GM12878 (cell line): ENCODE results near the gene LBH. TPM values are rescaled to one million over a fixed set of nuclear protein-coding genes. Genes with fewer than 3 reads are reported as not detected.
A peak's percentile ranks its signal among the peaks of the same experiment; 100 is the strongest.

Experiments
- ATAC-seq: fragments of 200-7000 bp; cut with Tn5 transposase; 3 replicates; pipeline ENCODE4 v1.9.1; 2020; ENCODE audit warnings: mild to moderate bottlenecking, moderate library complexity
- BruUV-seq: library from RNA; stranded (reverse); fragments of 400-500 nt; replicated peaks from 2 replicates; lab custom pipeline; 2021; lab: Mats Ljungman, UMichigan
- CTCF ChIA-PET: fragments of 300-600 bp; sonication (Branson Sonifier 250); formaldehyde crosslinking; extraction: SDS; loops from one replicate; lab custom pipeline; 2021; ENCODE audit warnings: inconsistent platforms; lab: Yijun Ruan, JAX
- POLR2A ChIA-PET: fragments of 350-600 bp; formaldehyde crosslinking; extraction: SDS; loops from one replicate; lab custom pipeline; 2021; ENCODE audit warnings: inconsistent platforms; lab: Charles Lee
- RAD21 ChIA-PET: fragments of 300-600 bp; sonication (Branson Sonifier 250); formaldehyde crosslinking; loops from one replicate; lab custom pipeline; 2023; ENCODE audit warnings: antibody characterized with exemption; ENCODE audit not compliant: unreplicated experiment; lab: Charles Lee
- SMC1A ChIA-PET: fragments of 300-600 bp; sonication (Branson Sonifier 250); formaldehyde crosslinking; loops from one replicate; lab custom pipeline; 2023; ENCODE audit not compliant: unreplicated experiment, uncharacterized antibody; lab: Charles Lee
- DNase-seq: peaks from one replicate; pipeline ENCODE4 v3.0.0-alpha.2; 2011; ENCODE audit warnings: low read depth, low spot score
- FAIRE-seq: peaks from 3 replicates; lab custom pipeline; 2011; peaks lifted over from hg19 to GRCh38; lab: Jason Lieb, UNC
- H2AFZ ChIP-seq: 2 replicates; pipeline ENCODE4 v1.6.0; 2011; ENCODE audit warnings: low read depth, low read length, control low read depth; ENCODE audit not compliant: control insufficient read depth
- H3K27ac ChIP-seq: 2 replicates; pipeline ENCODE4 v1.5.1; 2011; ENCODE audit warnings: control low read depth; ENCODE audit not compliant: control insufficient read depth, insufficient read depth
- H3K27me3 ChIP-seq, 2 experiments: replicated peaks in 1 of 2; 2 replicates each; pipeline versions ENCODE4 v1.6.0 to v1.6.1; 2011; ENCODE audit warnings: low read length in 1 of 2; ENCODE audit not compliant: control insufficient read depth in 2 of 2, insufficient read depth in 2 of 2
- H3K36me3 ChIP-seq, 2 experiments: 2 replicates each; pipeline ENCODE4 v1.5.1; 2011; ENCODE audit warnings: low read length in 1 of 2; ENCODE audit not compliant: control insufficient read depth in 2 of 2, insufficient read depth in 2 of 2
- H3K4me1 ChIP-seq: 2 replicates; pipeline ENCODE4 v1.6.1; 2011; ENCODE audit warnings: mild to moderate bottlenecking, low read length, moderate library complexity, mixed read lengths; ENCODE audit not compliant: control insufficient read depth, insufficient read depth
- H3K4me2 ChIP-seq: 2 replicates; pipeline ENCODE4 v1.6.0; 2011; ENCODE audit warnings: control low read depth; ENCODE audit not compliant: control insufficient read depth, insufficient read depth
- H3K4me3 ChIP-seq: fragments of 200-600 bp; sonication (generic); 2 replicates; pipeline ENCODE4 v1.5.1; 2016
- H3K79me2 ChIP-seq: 2 replicates; pipeline ENCODE4 v1.6.0; 2011; ENCODE audit warnings: low read length; ENCODE audit not compliant: control insufficient read depth, insufficient read depth
- H3K9ac ChIP-seq: 2 replicates; pipeline ENCODE4 v1.8.0; 2011; ENCODE audit warnings: low read length, control low read depth, mixed read lengths; ENCODE audit not compliant: control insufficient read depth, insufficient read depth
- H3K9me3 ChIP-seq: replicated peaks from 3 replicates; pipeline ENCODE4 v1.5.1; 2011; ENCODE audit warnings: mild to moderate bottlenecking, low read length; ENCODE audit not compliant: control insufficient read depth, insufficient read depth
- H4K20me1 ChIP-seq: 2 replicates; pipeline ENCODE4 v1.6.0; 2011; ENCODE audit not compliant: control insufficient read depth, insufficient read depth
- ATF7 ChIP-seq: fragments of 450-650 bp; IDR thresholded peaks from 2 replicates; pipeline ENCODE4 v1.6.1; 2016; ENCODE audit warnings: low read depth, mild to moderate bottlenecking
- BHLHE40 ChIP-seq, 2 experiments: fragments of 450-650 bp in 1 of 2; IDR thresholded peaks; 2 replicates each; pipeline ENCODE4 v1.6.1; 2011 to 2017; ENCODE audit warnings: low read depth in 2 of 2, borderline replicate concordance in 1 of 2, improper control_type of control experiment in 1 of 2, low read length in 1 of 2, mild to moderate bottlenecking in 1 of 2
- CTCF ChIP-seq, 3 experiments: IDR thresholded peaks in 2 of 3; conservative IDR thresholded peaks in 1 of 3; 2 replicates each; pipeline ENCODE4 v1.5.1; 2011; ENCODE audit warnings: low read depth in 3 of 3, low read length in 3 of 3, mild to moderate bottlenecking in 3 of 3, control low read depth in 2 of 3, moderate library complexity in 2 of 3, inconsistent platforms in 1 of 3, mixed read lengths in 1 of 3; ENCODE audit not compliant: control insufficient read depth in 2 of 3, insufficient read depth in 1 of 3; ENCODE audit errors: extremely low read depth in 1 of 3
- DPF2 ChIP-seq: fragments of 450-650 bp; IDR thresholded peaks from 2 replicates; pipeline ENCODE4 v1.6.1; 2017; ENCODE audit warnings: mild to moderate bottlenecking
- ELK1 ChIP-seq: IDR thresholded peaks from 2 replicates; pipeline ENCODE4 v1.6.1; 2012; ENCODE audit warnings: low read depth, low read length, improper control_type of control experiment
- HDGF ChIP-seq: fragments of 450-650 bp; IDR thresholded peaks from 2 replicates; pipeline ENCODE4 v1.6.1; 2016; ENCODE audit warnings: antibody characterized with exemption
- IKZF1 ChIP-seq: fragments of 450-650 bp; conservative IDR thresholded peaks from 2 replicates; pipeline ENCODE4 v1.6.1; 2017; ENCODE audit warnings: antibody characterized with exemption, mild to moderate bottlenecking
- IKZF2 ChIP-seq, 2 experiments: fragments of 450-650 bp; IDR thresholded peaks; 2 replicates each; pipeline ENCODE4 v1.6.1; 2017; ENCODE audit warnings: mild to moderate bottlenecking in 2 of 2, moderate library complexity in 2 of 2
- JUNB ChIP-seq: IDR thresholded peaks from 2 replicates; pipeline ENCODE4 v1.6.1; 2016; ENCODE audit warnings: antibody characterized with exemption, mild to moderate bottlenecking
- MTA2 ChIP-seq: fragments of 450-650 bp; IDR thresholded peaks from 2 replicates; pipeline ENCODE4 v1.6.1; 2016; ENCODE audit warnings: low read depth, mild to moderate bottlenecking, moderate library complexity
- POU2F2 ChIP-seq: IDR thresholded peaks from 3 replicates; pipeline ENCODE4 v1.6.1; 2011; ENCODE audit warnings: low read depth, mild to moderate bottlenecking, low read length, borderline replicate concordance
- SREBF1 ChIP-seq: IDR thresholded peaks from 2 replicates; pipeline ENCODE4 v1.6.1; 2012; ENCODE audit warnings: mild to moderate bottlenecking, low read length
- ZBED1 ChIP-seq: IDR thresholded peaks from 2 replicates; pipeline ENCODE4 v1.6.1; 2016; ENCODE audit warnings: borderline replicate concordance
- ZZZ3 ChIP-seq: IDR thresholded peaks from 2 replicates; pipeline ENCODE4 v1.6.1; 2011; ENCODE audit warnings: low read depth; ENCODE audit not compliant: control insufficient read depth, insufficient read length
- WGBS: methylation state at CpG from one replicate; pipeline ENCODE4 v1.1.6; 2016; ENCODE audit warnings: low lambda C conversion rate; ENCODE audit not compliant: insufficient replicate concordance, insufficient coverage; ENCODE audit errors: missing lambda C conversion rate; 5-methylcytosine and 5-hydroxymethylcytosine counted together
- in situ Hi-C: fragments of 300-500 bp; cut with MboI; formaldehyde crosslinking; loops from 9 replicates; pipeline ENCODE4 v1.14.3; 2018; ENCODE audit warnings: mixed read lengths
- intact Hi-C: fragments of 100-400 bp; cut with micrococcal nuclease; formaldehyde crosslinking; loops from one replicate; pipeline ENCODE4 v1.14.2; 2022; ENCODE audit not compliant: unreplicated experiment
- polyA plus RNA-seq, 11 experiments: library from polyadenylated mRNA; depleted of rRNA in 4 of 11; unstranded in 6 of 11; stranded (reverse) in 5 of 11; fragments of >200 nt; fragmentation: Nextera tagmentation in 4 of 11; fragmentation: Illumina TruSeq in 1 of 11; extraction: Ambion mirVana in 4 of 11; extraction: Trizol in 1 of 11; gene quantifications; 1 replicate in 1 of 11; 2 replicates in 10 of 11; pipeline versions ENCODE4 v1.2.1 to v1.2.3, GENCODE V29; 2011 to 2016; ENCODE audit warnings: inconsistent platforms in 2 of 11, missing spikeins in 2 of 11, low read depth in 1 of 11
- total RNA-seq, 4 experiments: library from RNA; depleted of rRNA in 3 of 4; stranded (reverse); fragments of >200 nt in 3 of 4; fragmentation: Illumina TruSeq in 1 of 4; extraction: Trizol in 1 of 4; gene quantifications; 2 replicates each; pipeline versions ENCODE4 v1.2.1 to v1.2.3, GENCODE V29; 2013 to 2021
- TF ChIP-seq, protein P1 (sequence below): fragments of 450-650 bp; IDR thresholded peaks from 2 replicates; pipeline ENCODE4 v1.6.1; 2017; ENCODE audit warnings: low read depth, mild to moderate bottlenecking, moderate library complexity

LBH gene
- total and polyA plus RNA-seq, 10 of the 15 experiments (the other 5 are each of a cell fraction or from before 2014, with no cell fraction given): 9.3 to 133 (median 34.1) TPM

DNA sequence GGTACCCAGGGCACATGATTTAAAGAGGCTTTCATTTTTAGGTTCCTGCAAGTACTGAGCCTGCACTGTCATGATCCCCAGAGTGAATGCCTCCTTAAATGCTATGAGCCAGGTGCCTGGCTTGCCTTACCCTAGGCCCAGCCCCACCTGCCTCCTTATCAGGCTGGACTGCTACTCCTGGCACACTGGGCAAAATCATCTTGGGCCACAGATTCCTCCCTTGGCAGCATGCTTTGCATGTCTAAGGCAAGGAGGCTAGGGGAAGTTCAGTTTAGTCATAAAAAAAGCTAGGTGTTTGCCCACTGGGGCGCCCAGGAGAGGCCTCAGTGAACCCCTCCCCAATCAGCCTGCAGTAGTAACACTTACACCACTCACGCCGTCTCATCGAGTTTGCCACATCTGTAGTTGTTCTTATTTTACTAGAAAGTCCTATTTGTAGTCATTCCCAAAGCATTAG lies 45.1 kb downstream of the LBH start:
- ChIA-PET RAD21 (interaction anchor here (0.7 to 8.7 kb wide), 5 partner anchors 11 to 121 kb away, joined by 3 to 50 read pairs (median 9); no protein-coding TSS in a partner anchor), CTCF (interaction anchor here (0.9 to 1.2 kb wide), 5 partner anchors 12 to 67 kb away, joined by 3 to 4 read pairs (median 3); no protein-coding TSS in a partner anchor), SMC1A (interaction anchor here (0.7 to 2.7 kb wide), 13 partner anchors 8 to 212 kb away, joined by 3 to 13 read pairs (median 3); no protein-coding TSS in a partner anchor), POLR2A (interaction anchor here (0.7 to 3.8 kb wide), 5 partner anchors 10 to 52 kb away, joined by 3 to 19 read pairs (median 3); no protein-coding TSS in a partner anchor)
- FAIRE-seq (no peak), DNase-seq (no peak), ATAC-seq (peak; percentile 91)
- Histone ChIP-seq H3K4me3 (no peak overlapping the region), H3K9me3 (no peaks in the 10 kb centered on the region), H3K36me3 (no peaks in the 10 kb centered on the region), H4K20me1 (no peaks in the 10 kb centered on the region), H2AFZ (peak overlapping the region; percentile 30), H3K4me1 (no peaks in the 10 kb centered on the region; the same call in 1 of the 2 replicates), H3K79me2 (no peaks in the 10 kb centered on the region), H3K27ac (no peak overlapping the region), H3K4me2 (peak overlapping the region; percentile 14; the same call in 1 of the 2 replicates), H3K9ac (no peak overlapping the region), H3K27me3 (no peaks in the 10 kb centered on the region)
- intact Hi-C loops (no loop called here), in situ Hi-C loops (no loop called here)
- no TSS peak for BruUV-seq
- 23% methylated on average over 4 of the region's 4 CpGs for WGBS
- TF ChIP-seq JUNB (peak; percentile 26; the same call in 1 of the 2 replicates), MTA2 (peak; percentile 42; the same call in 1 of the 2 replicates), ATF7 (no peak; the same call in 1 of the 2 replicates), ZZZ3 (no peak), ELK1 (no peak), CTCF (IDR thresholded peaks at IDR 0.05 in 2 of 3, conservative IDR thresholded peaks at IDR 0.05 in 1 of 3; ENCODE audit: control insufficient read depth in 2 of 3, extremely low read depth in 1 of 3, insufficient read depth in 1 of 3, low read depth in 3 of 3, low read length in 3 of 3) (no peak), BHLHE40 (IDR thresholded peaks at IDR 0.05; ENCODE audit: borderline replicate concordance in 1 of 2, low read depth in 2 of 2, low read length in 1 of 2) (no peak; a peak in 1 of 4 replicates), IKZF1 (peak; percentile 48; the same call in 1 of the 2 replicates), DPF2 (peak; percentile 40; the same call in 1 of the 2 replicates), HDGF (0 out of 2 replicates have a peak, but pooled peaks have one; percentile 43), ZBED1 (no peak), SREBF1 (no peak), IKZF2 (IDR thresholded peaks at IDR 0.05) (peak in 1 of 2 experiments; percentile 30; a peak in 1 of 4 replicates), POU2F2 (0 out of 3 replicates have a peak, but pooled peaks have one; percentile 25)
- TF ChIP-seq, protein P1, sequence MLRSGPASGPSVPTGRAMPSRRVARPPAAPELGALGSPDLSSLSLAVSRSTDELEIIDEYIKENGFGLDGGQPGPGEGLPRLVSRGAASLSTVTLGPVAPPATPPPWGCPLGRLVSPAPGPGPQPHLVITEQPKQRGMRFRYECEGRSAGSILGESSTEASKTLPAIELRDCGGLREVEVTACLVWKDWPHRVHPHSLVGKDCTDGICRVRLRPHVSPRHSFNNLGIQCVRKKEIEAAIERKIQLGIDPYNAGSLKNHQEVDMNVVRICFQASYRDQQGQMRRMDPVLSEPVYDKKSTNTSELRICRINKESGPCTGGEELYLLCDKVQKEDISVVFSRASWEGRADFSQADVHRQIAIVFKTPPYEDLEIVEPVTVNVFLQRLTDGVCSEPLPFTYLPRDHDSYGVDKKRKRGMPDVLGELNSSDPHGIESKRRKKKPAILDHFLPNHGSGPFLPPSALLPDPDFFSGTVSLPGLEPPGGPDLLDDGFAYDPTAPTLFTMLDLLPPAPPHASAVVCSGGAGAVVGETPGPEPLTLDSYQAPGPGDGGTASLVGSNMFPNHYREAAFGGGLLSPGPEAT: peak; percentile 36; the same call in 1 of the 2 replicates
